GM21619 (cell line): ENCODE results near the gene BTBD19.
"Not testable (repeated sequence)": the region's sequence is repeated elsewhere in the genome, so short reads cannot be mapped to it uniquely, and the experiment has no call there.

Source experiments
- ATAC-seq: cut with Tn5 transposase; IDR thresholded peaks from one replicate; pipeline ENCODE4 v1.9.1; 2021; ENCODE audit not compliant: unreplicated experiment

Gene BTBD19

DNA sequence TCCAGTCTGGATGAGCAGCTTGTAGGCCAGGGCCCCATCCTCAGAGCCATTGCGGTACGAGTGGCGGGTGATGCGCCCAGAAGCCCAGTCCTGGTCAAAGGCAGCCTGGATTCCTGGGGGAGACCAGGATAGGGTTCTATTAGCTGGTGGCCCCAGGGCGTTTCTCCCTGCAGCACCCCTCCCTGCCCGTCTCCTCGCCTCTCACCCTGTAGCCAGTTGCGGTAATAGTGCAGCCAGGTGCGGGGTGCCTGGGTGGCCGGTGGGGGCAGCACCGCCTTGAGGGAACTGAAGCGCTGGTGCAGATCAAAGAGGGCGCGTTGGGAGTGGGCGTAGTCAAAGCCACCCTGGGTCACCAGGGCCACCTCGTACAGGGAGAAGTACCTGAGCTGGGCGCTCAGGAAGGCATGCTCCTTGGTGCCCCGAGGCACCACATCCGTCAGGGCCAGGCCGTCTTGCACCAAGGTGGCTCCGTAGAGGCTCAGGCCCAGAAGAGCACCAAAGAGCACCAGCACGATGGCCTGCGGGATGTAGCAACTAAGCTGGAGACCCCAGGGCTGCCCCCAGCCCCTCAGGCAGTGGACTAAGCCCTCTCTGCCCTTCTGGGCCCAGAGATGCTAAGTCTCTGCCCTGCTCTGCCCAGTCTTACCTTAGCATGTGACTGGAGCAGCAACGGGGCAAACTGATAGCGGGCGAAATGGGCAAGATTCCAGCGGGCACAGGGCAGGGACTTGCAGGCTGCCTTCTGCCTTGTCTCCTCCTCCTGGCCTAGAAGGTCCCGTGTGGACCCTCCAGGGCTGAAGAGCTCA lies 19.1 kb downstream of the BTBD19 start:
- no peak for ATAC-seq

- no peak for ATAC-seq
Measured at GRCh38 chr1:44828003-44828651, 19.8 kb downstream of the BTBD19 start.

DNA sequence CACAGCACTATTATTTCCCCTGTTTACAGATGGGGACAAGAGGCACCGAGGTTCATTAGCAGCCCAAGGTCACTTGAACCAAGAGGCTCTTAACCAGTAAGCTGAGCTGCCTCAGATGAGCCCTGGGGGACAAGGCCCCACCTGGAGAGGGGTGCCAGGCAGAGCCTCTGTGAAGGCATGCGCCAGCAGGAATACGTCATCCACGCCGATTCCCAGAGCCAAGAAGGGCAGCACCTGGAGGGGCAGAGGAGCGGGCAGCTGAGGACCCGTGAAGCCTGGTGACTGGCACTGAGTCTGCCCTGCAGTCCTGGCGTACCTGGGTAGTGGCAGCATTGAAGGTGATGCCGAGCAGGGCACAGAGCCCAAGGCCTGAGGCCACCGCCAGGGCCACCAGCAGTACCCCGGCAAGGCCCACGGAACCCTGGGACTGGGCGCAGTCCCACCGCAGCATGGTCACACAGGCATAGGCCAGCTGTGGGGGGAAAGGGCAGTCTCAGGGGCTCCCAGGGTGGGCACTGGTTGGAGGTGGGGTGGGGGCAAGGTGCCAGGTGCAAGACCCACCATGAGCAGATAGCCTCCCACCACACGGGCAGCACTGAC lies 20.6 kb downstream of the BTBD19 start:
- no peak for ATAC-seq

DNA sequence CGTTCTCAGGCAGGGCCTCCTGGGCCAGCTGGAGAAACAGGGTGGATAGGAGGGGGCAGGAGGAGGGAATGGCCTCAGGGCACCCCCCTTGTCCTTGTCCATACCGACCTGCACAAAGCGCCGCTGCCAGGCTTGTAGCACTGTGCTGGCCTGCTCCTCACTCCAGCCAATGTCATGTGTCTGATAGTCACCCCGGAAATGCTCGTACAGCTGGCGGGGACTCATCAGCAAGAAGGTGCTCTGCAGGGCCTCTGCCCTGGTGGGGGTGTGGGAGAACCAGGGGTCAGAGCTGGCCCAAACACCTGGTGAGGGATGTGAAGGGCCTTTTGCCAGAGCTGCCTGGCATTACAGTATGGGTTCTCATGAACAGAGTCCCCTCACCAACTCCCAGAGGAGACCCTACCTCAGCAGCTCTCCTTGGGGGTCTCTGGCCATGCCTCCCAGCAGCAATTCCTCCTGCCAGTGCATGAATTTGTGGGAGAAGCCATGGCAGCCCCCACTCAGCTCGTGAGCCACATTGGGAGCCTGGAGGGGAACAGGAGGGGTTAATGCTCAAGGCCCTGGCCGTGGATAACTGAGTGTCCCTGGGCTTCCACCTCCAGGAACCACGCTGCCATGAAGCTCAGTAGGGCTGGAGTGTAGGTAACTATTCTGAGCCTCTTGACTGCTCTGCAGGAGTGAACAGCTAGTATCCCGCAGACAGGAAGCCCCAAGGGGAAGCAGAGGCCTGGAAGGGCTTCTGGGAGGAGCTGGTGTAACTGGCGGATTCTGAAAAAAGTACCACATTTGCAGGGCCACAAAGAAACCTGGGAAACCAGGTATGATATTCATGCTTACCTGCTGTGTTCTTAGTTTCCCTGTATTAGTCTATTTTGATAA lies 21.4 kb downstream of the BTBD19 start:
- no peak for ATAC-seq

DNA sequence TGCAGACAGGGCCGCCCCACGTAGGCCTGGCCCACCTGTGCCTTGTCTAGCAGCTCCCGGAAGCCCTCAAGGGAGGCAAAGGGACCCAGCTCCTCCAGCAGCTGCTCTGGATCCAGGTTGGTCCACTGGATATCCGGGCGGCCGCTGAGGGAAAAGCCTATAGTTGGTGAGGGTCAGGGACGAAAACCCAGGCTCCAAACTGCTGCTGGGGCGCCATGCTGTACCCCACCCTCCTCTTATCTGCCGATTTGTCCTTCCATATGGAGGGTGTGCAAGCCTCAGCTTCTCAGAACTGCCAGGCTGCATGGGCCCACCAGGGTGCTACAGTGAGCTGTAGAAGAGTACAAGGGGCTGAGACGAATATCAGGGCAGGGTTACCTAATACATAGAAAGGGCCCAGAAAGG lies 22.6 kb downstream of the BTBD19 start:
- no peak for ATAC-seq

- ATAC-seq: no peak
Measured at GRCh38 chr1:44831516-44831915, 23.2 kb downstream of the BTBD19 start.

DNA sequence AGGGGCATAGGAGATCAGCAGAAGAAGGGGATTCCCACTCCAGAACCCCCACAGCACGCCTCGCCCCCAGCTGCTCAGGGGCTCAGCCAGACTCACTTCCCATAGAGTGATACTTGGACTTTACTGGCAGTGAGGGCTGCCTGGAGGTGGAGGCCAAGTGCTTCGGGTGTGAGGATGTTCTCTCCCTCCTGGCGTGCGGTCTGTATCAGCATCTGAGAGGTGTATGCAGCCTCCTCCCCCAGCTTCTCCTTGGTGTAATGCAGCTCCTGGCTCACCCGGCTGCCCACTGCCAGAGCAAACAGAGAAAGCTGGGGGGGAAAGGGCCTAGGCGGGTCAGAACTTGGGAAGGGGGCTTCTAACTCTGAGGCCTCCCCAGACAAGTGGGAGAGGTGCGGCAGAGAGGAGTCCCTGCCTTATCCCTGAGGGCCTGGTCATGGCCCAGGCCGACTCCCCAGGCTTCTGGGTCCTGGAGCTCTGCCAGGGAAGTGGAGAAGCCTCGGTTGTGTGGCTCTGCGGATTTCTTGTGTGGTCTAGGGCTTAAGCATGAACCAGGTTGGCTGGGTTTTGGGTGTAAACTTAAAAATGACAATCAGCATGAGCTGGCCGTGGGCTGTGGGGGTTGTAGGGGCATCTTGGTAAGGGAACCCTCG lies 23.9 kb downstream of the BTBD19 start:
- no peak for ATAC-seq

DNA sequence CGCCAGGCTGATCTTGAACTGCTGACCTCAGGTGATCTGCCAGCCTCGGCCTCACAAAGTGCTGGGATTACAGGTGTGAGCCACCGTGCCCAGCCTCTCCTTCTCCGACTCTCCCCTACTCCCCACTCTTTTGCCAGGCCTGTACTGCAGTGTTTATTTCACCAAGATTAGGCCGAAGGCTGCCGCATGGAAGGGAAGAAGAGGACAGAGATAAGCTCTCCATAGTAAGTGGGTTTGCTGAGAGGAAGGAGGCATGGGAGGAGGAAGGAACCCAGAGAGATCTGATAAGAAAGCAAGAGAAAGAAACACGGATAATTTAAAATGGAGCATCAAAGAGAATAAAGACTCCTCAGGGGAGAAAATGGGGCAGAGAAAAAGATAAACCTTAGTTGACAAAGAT lies 26.0 kb downstream of the BTBD19 start:
- no peak for ATAC-seq

DNA sequence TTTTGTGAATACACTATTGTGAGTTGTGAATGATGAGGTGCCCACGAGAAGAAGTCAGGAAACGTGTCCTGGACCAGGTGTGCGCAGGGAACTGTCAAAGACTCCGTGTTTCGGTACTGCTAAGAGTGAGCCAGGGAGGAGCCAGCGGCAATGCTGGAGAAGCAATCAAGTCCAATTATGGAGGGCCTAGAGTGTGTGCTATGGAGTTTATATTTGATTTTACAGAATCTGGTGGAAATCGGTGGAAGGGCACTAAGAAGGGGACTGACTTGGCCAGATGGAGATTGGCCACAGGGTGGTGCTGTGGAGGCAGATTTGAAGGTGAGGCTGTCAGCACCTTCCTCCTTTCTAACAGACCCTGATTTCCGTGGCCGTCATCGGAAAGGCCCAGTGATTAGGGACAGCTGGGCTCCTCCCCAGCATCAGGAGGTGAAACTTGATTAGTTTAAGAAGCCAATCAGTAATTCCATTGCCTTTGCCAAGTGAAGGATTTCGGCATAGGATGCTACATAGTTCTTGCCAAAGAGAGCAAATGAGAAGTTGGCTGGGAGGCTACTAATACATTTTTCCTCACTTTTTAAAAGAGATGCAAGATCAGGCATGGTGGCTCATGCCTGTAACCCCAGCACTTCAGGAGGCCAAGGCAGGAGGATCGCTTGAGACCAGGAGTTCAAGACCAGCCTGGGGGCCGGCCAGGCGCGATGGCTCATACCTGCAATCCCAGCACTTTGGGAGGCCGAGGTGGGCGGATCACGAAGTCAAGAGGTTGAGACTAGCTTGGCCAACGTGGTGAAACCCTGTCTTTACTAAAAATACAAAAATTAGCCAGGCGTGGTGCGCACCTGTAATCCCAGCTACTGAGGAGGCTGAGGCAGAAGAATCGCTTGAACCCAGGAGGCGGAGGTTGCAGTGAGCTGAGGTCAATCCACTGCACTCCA lies 27.7 kb downstream of the BTBD19 start:
- peak; percentile 84 for ATAC-seq

GRCh38 chr1:44838294-44838693 lies 30.0 kb downstream of the BTBD19 start:
- not testable (repeated sequence) for ATAC-seq

- ATAC-seq: no peak
Measured at GRCh38 chr1:44839576-44839975, 31.3 kb downstream of the BTBD19 start.

GRCh38 chr1:44842486-44842861 lies 34.2 kb downstream of the BTBD19 start:
- ATAC-seq: no peak

DNA sequence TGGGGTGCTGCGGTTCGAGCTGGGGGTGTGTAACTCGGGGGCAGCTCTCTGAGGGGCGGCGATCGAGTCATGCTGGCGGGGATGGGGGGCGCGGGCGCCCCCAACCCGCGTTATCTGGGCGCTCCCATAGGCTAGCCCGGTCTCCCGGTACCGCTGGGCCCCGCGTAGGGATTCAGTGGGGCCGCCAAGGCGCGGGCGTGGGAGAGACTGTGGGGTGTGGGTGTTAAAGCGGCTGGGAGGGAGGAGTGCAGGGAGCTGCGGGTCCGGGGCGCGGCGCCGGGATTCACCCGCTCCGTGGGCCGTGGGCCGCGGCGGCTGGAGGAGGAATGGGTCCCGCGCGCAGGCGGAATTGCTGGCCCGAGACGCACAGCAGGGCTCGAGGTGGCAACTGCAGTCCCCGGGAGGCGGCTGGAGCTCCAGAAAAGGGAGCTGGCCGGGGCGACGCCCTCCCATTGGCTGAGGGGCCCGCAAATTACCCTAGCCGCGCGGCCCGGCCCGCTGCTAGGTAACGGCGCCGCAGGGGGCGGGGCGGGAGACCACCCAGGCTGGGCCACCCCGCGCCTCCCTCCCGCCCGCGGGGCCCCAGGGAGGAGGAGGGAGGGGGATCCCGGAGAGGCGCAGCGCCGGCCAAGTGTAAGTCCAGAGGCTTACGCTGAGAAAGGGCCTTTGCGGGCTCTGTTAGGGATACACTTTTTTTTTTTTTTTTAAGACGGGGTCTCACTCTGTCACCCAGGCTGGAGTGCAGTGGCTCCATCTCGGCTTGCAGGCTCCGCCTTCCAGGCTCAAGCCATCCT lies 34.7 kb downstream of the BTBD19 start, which contains the start of gene PTCH2:
Gene PTCH2, minus strand, starts transcription at position 392 of the 794 bp plus-strand sequence. Its CDS starts 321 bp downstream, at position 71.
- no peak for ATAC-seq

DNA sequence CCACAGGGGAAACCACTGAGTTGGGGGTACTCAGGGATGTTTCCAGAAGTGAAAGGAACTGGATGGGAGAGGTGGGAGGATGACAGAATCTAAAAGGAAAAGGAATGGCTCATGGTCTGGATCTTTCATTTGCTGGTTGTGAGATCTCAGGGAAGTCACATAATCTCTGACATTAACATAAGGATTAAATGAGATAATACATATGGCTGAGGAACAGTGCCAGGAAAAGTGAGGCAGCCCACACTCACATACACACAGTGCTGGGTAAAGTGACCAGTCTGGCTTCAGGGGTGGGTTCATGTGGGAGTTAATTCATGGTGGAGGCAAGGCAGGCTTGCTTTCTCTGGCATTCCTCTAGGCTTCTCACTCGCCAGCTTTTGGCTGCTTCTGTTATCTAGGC lies 38.7 kb downstream of the BTBD19 start:
- ATAC-seq: no peak

- no peak for ATAC-seq
Measured at GRCh38 chr1:44847845-44848244, 39.5 kb downstream of the BTBD19 start.

- no peak for ATAC-seq
Measured at GRCh38 chr1:44848456-44849181, 40.3 kb downstream of the BTBD19 start.

DNA sequence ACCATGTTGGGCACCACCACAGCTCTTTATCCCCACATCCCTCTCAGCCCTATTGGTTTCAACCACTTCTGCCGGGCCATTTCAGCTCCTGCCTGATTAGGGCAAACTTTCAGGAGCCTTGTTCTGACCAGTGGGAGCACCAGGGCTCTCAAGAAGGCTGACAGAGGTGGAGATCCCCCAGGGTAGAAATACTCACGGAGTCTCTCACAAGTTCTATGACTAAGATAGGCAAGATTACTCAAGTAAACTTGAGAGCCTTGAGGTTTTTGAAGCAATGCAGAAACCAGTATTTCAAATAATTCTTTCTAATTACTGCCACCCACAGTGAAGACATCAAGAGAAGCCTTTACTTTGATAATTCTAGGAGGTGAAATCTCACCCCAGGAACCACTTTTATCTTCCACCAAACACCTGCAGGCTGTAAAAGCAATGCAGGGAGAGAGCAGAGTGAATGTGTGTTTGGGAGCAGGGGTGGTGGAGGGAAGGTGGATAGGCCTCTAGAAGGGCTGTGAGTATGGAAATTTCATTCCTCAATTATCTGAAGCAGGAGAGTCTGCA lies 41.3 kb downstream of the BTBD19 start:
- ATAC-seq: no peak

DNA sequence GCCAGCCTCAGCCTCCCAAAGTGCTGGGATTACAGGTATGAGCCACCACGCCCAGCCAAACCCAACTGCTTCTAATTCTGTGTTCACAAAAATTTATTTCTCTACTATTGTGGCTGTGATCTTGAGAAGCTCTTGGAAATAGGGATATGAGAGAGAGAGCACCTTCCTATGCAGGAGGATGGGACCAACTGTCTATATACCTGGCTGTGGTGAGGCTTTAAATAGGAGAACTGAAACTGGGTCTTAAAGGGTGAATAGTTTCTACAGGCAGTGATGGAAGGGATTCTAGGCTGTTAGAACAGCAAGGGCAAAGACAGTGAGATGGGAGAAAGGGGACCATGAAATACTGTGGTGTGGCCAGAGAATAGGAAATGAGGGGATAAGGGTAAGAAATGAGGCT lies 43.0 kb downstream of the BTBD19 start:
- ATAC-seq: no peak
